HEK293 (cell line): ENCODE results near the gene DMWD.

Source experiments
- BCL11A ChIP-seq: fragments of 450-650 bp; formaldehyde crosslinking; IDR thresholded peaks from 2 replicates; pipeline ENCODE4 v1.5.1; 2016; ENCODE audit warnings: low read depth, missing biosample characterization, missing genetic modification characterization
- BCL11B ChIP-seq: fragments of 450-650 bp; formaldehyde crosslinking; IDR thresholded peaks from 2 replicates; pipeline ENCODE4 v1.5.1; 2016; ENCODE audit warnings: low read depth, missing biosample characterization, missing genetic modification characterization
- BCL6B ChIP-seq: fragments of 450-650 bp; formaldehyde crosslinking; IDR thresholded peaks from 2 replicates; pipeline ENCODE4 v1.5.1; 2017; ENCODE audit warnings: missing biosample characterization, missing genetic modification characterization
- GLI2 ChIP-seq: fragments of 450-650 bp; formaldehyde crosslinking; IDR thresholded peaks from 2 replicates; pipeline ENCODE4; 2017; ENCODE audit warnings: missing biosample characterization, missing genetic modification characterization, low read depth, borderline replicate concordance
- IKZF3 ChIP-seq: fragments of 450-650 bp; IDR thresholded peaks from 2 replicates; pipeline ENCODE4 v1.5.0; 2018; ENCODE audit warnings: missing biosample characterization, mild to moderate bottlenecking, missing genetic modification characterization, moderate library complexity
- KLF1 ChIP-seq: fragments of 450-650 bp; formaldehyde crosslinking; IDR thresholded peaks from 2 replicates; pipeline ENCODE4 v1.5.1; 2016; ENCODE audit warnings: missing biosample characterization, missing genetic modification characterization
- PATZ1 ChIP-seq: fragments of 450-650 bp; formaldehyde crosslinking; IDR thresholded peaks from 2 replicates; pipeline ENCODE4 v1.5.1; 2016; ENCODE audit warnings: missing biosample characterization, missing genetic modification characterization
- REST ChIP-seq: fragments of 450-650 bp; formaldehyde crosslinking; IDR thresholded peaks from 2 replicates; pipeline ENCODE4 v1.5.1; 2016; ENCODE audit warnings: missing biosample characterization, missing genetic modification characterization
- SCRT1 ChIP-seq: fragments of 450-650 bp; formaldehyde crosslinking; IDR thresholded peaks from 2 replicates; pipeline ENCODE4 v1.5.1; 2016; ENCODE audit warnings: missing biosample characterization, missing genetic modification characterization, borderline replicate concordance
- SETDB1 ChIP-seq: IDR thresholded peaks from one replicate; pipeline ENCODE4 v1.6.1; 2017; ENCODE audit warnings: mild to moderate bottlenecking, low read length, moderate library complexity, mixed read lengths; ENCODE audit not compliant: insufficient read length
- ZBTB8A ChIP-seq: fragments of 450-650 bp; formaldehyde crosslinking; IDR thresholded peaks from 2 replicates; pipeline ENCODE4 v1.5.1; 2016; ENCODE audit warnings: missing biosample characterization, missing genetic modification characterization
- ZEB2 ChIP-seq: fragments of 450-650 bp; formaldehyde crosslinking; IDR thresholded peaks from 2 replicates; pipeline ENCODE4 v1.5.1; 2016; ENCODE audit warnings: missing biosample characterization, missing genetic modification characterization
- ZFP3 ChIP-seq: fragments of 450-650 bp; formaldehyde crosslinking; IDR thresholded peaks from 2 replicates; pipeline ENCODE4 v1.5.1; 2016; ENCODE audit warnings: low read depth, missing biosample characterization, missing genetic modification characterization
- ZIC2 ChIP-seq: fragments of 450-650 bp; formaldehyde crosslinking; IDR thresholded peaks from 2 replicates; pipeline ENCODE4 v1.5.1; 2016; ENCODE audit warnings: missing biosample characterization, missing genetic modification characterization
- ZNF140 ChIP-seq: fragments of 450-650 bp; formaldehyde crosslinking; IDR thresholded peaks from 2 replicates; pipeline ENCODE4 v1.5.1; 2016; ENCODE audit warnings: missing biosample characterization, missing genetic modification characterization
- ZNF155 ChIP-seq: fragments of 450-650 bp; formaldehyde crosslinking; IDR thresholded peaks from 2 replicates; pipeline ENCODE4 v1.5.1; 2016; ENCODE audit warnings: missing biosample characterization, missing genetic modification characterization
- ZNF169 ChIP-seq: fragments of 450-650 bp; formaldehyde crosslinking; IDR thresholded peaks from 2 replicates; pipeline ENCODE4 v1.5.1; 2016; ENCODE audit warnings: missing biosample characterization, missing genetic modification characterization
- ZNF2 ChIP-seq: fragments of 450-650 bp; formaldehyde crosslinking; IDR thresholded peaks from 2 replicates; pipeline ENCODE4 v1.5.1; 2016; ENCODE audit warnings: missing biosample characterization, missing genetic modification characterization
- ZNF266 ChIP-seq: fragments of 450-650 bp; formaldehyde crosslinking; IDR thresholded peaks from 2 replicates; pipeline ENCODE4 v1.5.1; 2016; ENCODE audit warnings: missing biosample characterization, missing genetic modification characterization, low read depth
- ZNF394 ChIP-seq: fragments of 450-650 bp; formaldehyde crosslinking; IDR thresholded peaks from 2 replicates; pipeline ENCODE4 v1.5.1; 2016; ENCODE audit warnings: missing biosample characterization, missing genetic modification characterization, mild to moderate bottlenecking, moderate library complexity, borderline replicate concordance
- ZNF398 ChIP-seq: fragments of 450-650 bp; formaldehyde crosslinking; IDR thresholded peaks from 2 replicates; pipeline ENCODE4 v1.5.1; 2017; ENCODE audit warnings: missing biosample characterization, missing genetic modification characterization
- ZNF416 ChIP-seq: fragments of 450-650 bp; formaldehyde crosslinking; IDR thresholded peaks from 2 replicates; pipeline ENCODE4 v1.5.1; 2016; ENCODE audit warnings: missing biosample characterization, missing genetic modification characterization
- ZNF426 ChIP-seq: fragments of 450-650 bp; formaldehyde crosslinking; IDR thresholded peaks from 2 replicates; pipeline ENCODE4 v1.5.1; 2017; ENCODE audit warnings: missing biosample characterization, missing genetic modification characterization, mild to moderate bottlenecking, inconsistent platforms, moderate library complexity
- ZNF555 ChIP-seq: fragments of 450-650 bp; formaldehyde crosslinking; conservative IDR thresholded peaks from 2 replicates; pipeline ENCODE4 v1.5.1; 2017; ENCODE audit warnings: missing biosample characterization, mild to moderate bottlenecking, missing genetic modification characterization, inconsistent platforms
- ZNF600 ChIP-seq: fragments of 450-650 bp; formaldehyde crosslinking; IDR thresholded peaks from 2 replicates; pipeline ENCODE4 v1.5.1; 2016; ENCODE audit warnings: missing biosample characterization, missing genetic modification characterization
- ZNF76 ChIP-seq: fragments of 450-650 bp; formaldehyde crosslinking; IDR thresholded peaks from 2 replicates; pipeline ENCODE4; 2016; ENCODE audit warnings: low read depth, missing biosample characterization, missing genetic modification characterization, borderline replicate concordance
- ZNF792 ChIP-seq: fragments of 450-650 bp; formaldehyde crosslinking; IDR thresholded peaks from 2 replicates; pipeline ENCODE4 v1.5.1; 2016; ENCODE audit warnings: missing biosample characterization, missing genetic modification characterization
- ZNF843 ChIP-seq: fragments of 450-650 bp; formaldehyde crosslinking; IDR thresholded peaks from 2 replicates; pipeline ENCODE4 v1.5.1; 2016; ENCODE audit warnings: missing biosample characterization, missing genetic modification characterization
- ZSCAN18 ChIP-seq: fragments of 450-650 bp; formaldehyde crosslinking; IDR thresholded peaks from 2 replicates; pipeline ENCODE4 v1.5.1; 2016; ENCODE audit warnings: missing biosample characterization, missing genetic modification characterization

The DMWD gene

GRCh38 chr19:45770192-45771101, 22.2 kb downstream of the DMWD start (continued):
- TF ChIP-seq IKZF3 (tag by site-specific recombination): peak; percentile 34; the same call in 1 of the 2 replicates
- no peak for TF ChIP-seq GLI2 (tag by site-specific recombination)
- peak; percentile 61 for TF ChIP-seq ZNF600 (tag by site-specific recombination)
- TF ChIP-seq ZNF555 (tag by site-specific recombination): no peak
- peak; percentile 79 for TF ChIP-seq PATZ1 (tag by site-specific recombination)
- no peak for TF ChIP-seq ZNF792
- no peak for TF ChIP-seq ZNF155 (tag by site-specific recombination)
- peak; percentile 95 for TF ChIP-seq ZIC2 (tag by site-specific recombination)
- TF ChIP-seq ZNF398 (tag by site-specific recombination): no peak; the same call in 1 of the 2 replicates
- no peak; the same call in 1 of the 2 replicates for TF ChIP-seq SCRT1 (tag by site-specific recombination)
- TF ChIP-seq SETDB1: no peak
- TF ChIP-seq ZNF266 (tag by site-specific recombination): no peak
- TF ChIP-seq REST (tag by site-specific recombination): 0 out of 2 replicates have a peak, but pooled peaks have one; percentile 27
- no peak for TF ChIP-seq ZNF169 (tag by site-specific recombination)
- TF ChIP-seq ZNF2 (tag by site-specific recombination): 0 out of 2 replicates have a peak, but pooled peaks have one; percentile 41
- no peak for TF ChIP-seq ZFP3 (tag by site-specific recombination)
- TF ChIP-seq BCL11B (tag by site-specific recombination): peak; percentile 14; the same call in 1 of the 2 replicates
- TF ChIP-seq BCL11A (tag by site-specific recombination): no peak
- TF ChIP-seq BCL6B (tag by site-specific recombination): no peak
- TF ChIP-seq ZBTB8A (tag by site-specific recombination): peak; percentile 85
- no peak for TF ChIP-seq ZSCAN18 (tag by site-specific recombination)
- peak; percentile 39; the same call in 1 of the 2 replicates for TF ChIP-seq ZNF843 (tag by site-specific recombination)
- TF ChIP-seq ZNF76 (tag by site-specific recombination): no peak
- peak; percentile 97 for TF ChIP-seq KLF1 (tag by site-specific recombination)
- peak; percentile 65; the same call in 1 of the 2 replicates for TF ChIP-seq ZEB2 (tag by site-specific recombination)
- no peak for TF ChIP-seq ZNF416 (tag by site-specific recombination)
- no peak for TF ChIP-seq ZNF394 (tag by site-specific recombination)
- no peak for TF ChIP-seq ZNF426 (tag by site-specific recombination)
- no peak for TF ChIP-seq ZNF140 (tag by site-specific recombination)
